Measurements from ENCODE around the gene KCNK1.
"Not testable (repeated sequence)": the region's sequence is repeated elsewhere in the genome, so short reads cannot be mapped to it uniquely, and the experiment has no call there.

Gene KCNK1

DNA sequence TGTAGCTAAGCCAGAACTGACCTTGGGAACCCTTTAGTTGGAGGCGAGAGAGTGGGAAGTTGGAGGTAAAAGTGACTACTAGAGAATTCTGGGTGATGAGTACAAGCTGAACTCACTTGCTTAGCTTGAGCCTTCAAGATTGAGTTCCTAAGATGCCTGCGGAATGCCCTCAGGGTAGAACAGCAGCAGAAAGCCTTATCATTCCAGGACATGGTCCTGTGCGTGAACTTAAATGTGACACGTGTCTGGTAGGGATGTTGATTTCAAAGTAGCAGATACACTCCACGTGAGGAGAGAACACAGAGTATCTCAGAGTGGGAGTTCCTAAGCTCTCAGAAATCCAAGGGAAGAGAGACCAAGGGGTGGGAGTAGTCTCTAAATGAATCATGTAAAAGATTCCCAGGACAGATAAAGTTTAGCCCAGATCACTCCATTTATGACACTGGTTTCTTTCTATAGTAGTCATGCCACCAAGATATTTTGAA, 60.1 kb downstream of the KCNK1 start:
- no peak overlapping the region for H3K4me3 ChIP-seq (ENCODE audit: insufficient read length, low read depth)
- peaks cover 38% of the 10 kb centered on the region for H3K9me3 ChIP-seq (ENCODE audit: insufficient read depth, low read length)
- peaks cover 2% of the 10 kb centered on the region for H3K36me3 ChIP-seq (ENCODE audit: insufficient read depth, insufficient read length, low read length)
- no peaks in the 10 kb centered on the region for H3K27me3 ChIP-seq (ENCODE audit: insufficient read depth, insufficient read length)
- peaks cover 4% of the 10 kb centered on the region for H3K4me1 ChIP-seq (ENCODE audit: insufficient read depth, insufficient read length)
- TF ChIP-seq ZNF274 (IDR thresholded peaks at IDR 0.05; ENCODE audit: low read depth, low read length) (no peak), SUZ12 (IDR thresholded peaks at IDR 0.05; ENCODE audit: extremely low read depth, insufficient read depth, insufficient read length) (no peak), YY1 (IDR thresholded peaks at IDR 0.05; ENCODE audit: insufficient read depth, insufficient read length) (no peak)
- no peak overlapping the region for H3K9ac ChIP-seq (ENCODE audit: insufficient read length, low read depth)
- no peak for DNase-seq (ENCODE audit: low read depth, low spot score)

GRCh38 chr1:233675446-233675845, 61.5 kb downstream of the KCNK1 start:
- peaks cover 2% of the 10 kb centered on the region for H3K36me3 ChIP-seq (ENCODE audit: insufficient read depth, insufficient read length, low read length)
- no peaks in the 10 kb centered on the region for H3K27me3 ChIP-seq (ENCODE audit: insufficient read depth, insufficient read length)
- no peak for DNase-seq (ENCODE audit: low read depth, low spot score)
- H3K4me3 ChIP-seq (ENCODE audit: insufficient read length, low read depth): no peak overlapping the region
- H3K9me3 ChIP-seq (ENCODE audit: insufficient read depth, low read length): peaks cover 44% of the 10 kb centered on the region
- peaks cover 4% of the 10 kb centered on the region for H3K4me1 ChIP-seq (ENCODE audit: insufficient read depth, insufficient read length)
- TF ChIP-seq YY1 (IDR thresholded peaks at IDR 0.05; ENCODE audit: insufficient read depth, insufficient read length): no peak
- no peak for TF ChIP-seq SUZ12 (IDR thresholded peaks at IDR 0.05; ENCODE audit: extremely low read depth, insufficient read depth, insufficient read length)
- TF ChIP-seq ZNF274 (IDR thresholded peaks at IDR 0.05; ENCODE audit: low read depth, low read length): no peak
- H3K9ac ChIP-seq (ENCODE audit: insufficient read length, low read depth): no peak overlapping the region

- Histone ChIP-seq H3K4me1 (ENCODE audit: insufficient read depth, insufficient read length) (peaks cover 4% of the 10 kb centered on the region), H3K9me3 (ENCODE audit: insufficient read depth, low read length) (peaks cover 46% of the 10 kb centered on the region), H3K36me3 (ENCODE audit: insufficient read depth, insufficient read length, low read length) (peaks cover 2% of the 10 kb centered on the region), H3K9ac (ENCODE audit: insufficient read length, low read depth) (no peak overlapping the region), H3K4me3 (ENCODE audit: insufficient read length, low read depth) (no peak overlapping the region), H3K27me3 (ENCODE audit: insufficient read depth, insufficient read length) (peaks cover 1% of the 10 kb centered on the region)
- no peak for TF ChIP-seq YY1 (IDR thresholded peaks at IDR 0.05; ENCODE audit: insufficient read depth, insufficient read length)
- DNase-seq (ENCODE audit: low read depth, low spot score): no peak
Observed at GRCh38 chr1:233675893-233676292, 62.0 kb downstream of the KCNK1 start.

- peak; percentile 43 for DNase-seq (ENCODE audit: low read depth, low spot score)
- Histone ChIP-seq H3K9ac (ENCODE audit: insufficient read length, low read depth) (no peak overlapping the region), H3K4me1 (ENCODE audit: insufficient read depth, insufficient read length) (peaks cover 4% of the 10 kb centered on the region)
Observed at GRCh38 chr1:233677690-233678354, 63.9 kb downstream of the KCNK1 start.

DNA sequence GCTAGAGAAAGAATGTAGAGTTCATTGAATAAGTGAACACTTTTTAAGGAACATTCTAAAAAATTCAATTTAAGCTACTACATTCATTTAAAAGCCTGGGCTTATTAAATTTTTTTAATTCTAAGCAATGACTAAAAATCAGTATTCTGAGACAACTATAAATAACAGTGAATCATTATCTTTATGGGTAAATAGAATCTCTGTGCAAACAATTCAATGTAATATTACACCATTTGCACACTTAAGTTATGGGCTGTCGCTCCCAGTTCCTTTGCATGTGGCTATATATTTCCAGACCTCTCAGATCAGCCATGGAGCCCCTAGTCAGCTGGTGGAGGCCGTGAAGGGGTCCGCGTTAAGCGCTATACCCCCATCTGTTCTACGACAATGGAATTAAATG, 65.1 kb downstream of the KCNK1 start:
- TF ChIP-seq ZNF274 (IDR thresholded peaks at IDR 0.05; ENCODE audit: low read depth, low read length): no peak
- TF ChIP-seq YY1 (IDR thresholded peaks at IDR 0.05; ENCODE audit: insufficient read depth, insufficient read length): no peak
- no peak for TF ChIP-seq SUZ12 (IDR thresholded peaks at IDR 0.05; ENCODE audit: extremely low read depth, insufficient read depth, insufficient read length)
- no peak for DNase-seq (ENCODE audit: low read depth, low spot score)
- Histone ChIP-seq H3K36me3 (ENCODE audit: insufficient read depth, insufficient read length, low read length) (no peaks in the 10 kb centered on the region), H3K9me3 (ENCODE audit: insufficient read depth, low read length) (peaks cover 46% of the 10 kb centered on the region), H3K4me3 (ENCODE audit: insufficient read length, low read depth) (no peak overlapping the region), H3K4me1 (ENCODE audit: insufficient read depth, insufficient read length) (peaks cover 4% of the 10 kb centered on the region), H3K27me3 (ENCODE audit: insufficient read depth, insufficient read length) (peaks cover 3% of the 10 kb centered on the region), H3K9ac (ENCODE audit: insufficient read length, low read depth) (no peak overlapping the region)

More at GRCh38 chr1:233677690-233678354, 63.9 kb downstream of the KCNK1 start:
- peaks cover 3% of the 10 kb centered on the region for H3K27me3 ChIP-seq (ENCODE audit: insufficient read depth, insufficient read length)
- no peak overlapping the region for H3K4me3 ChIP-seq (ENCODE audit: insufficient read length, low read depth)
- TF ChIP-seq SUZ12 (IDR thresholded peaks at IDR 0.05; ENCODE audit: extremely low read depth, insufficient read depth, insufficient read length) (no peak), YY1 (IDR thresholded peaks at IDR 0.05; ENCODE audit: insufficient read depth, insufficient read length) (no peak), ZNF274 (IDR thresholded peaks at IDR 0.05; ENCODE audit: low read depth, low read length) (no peak)
- peaks cover 46% of the 10 kb centered on the region for H3K9me3 ChIP-seq (ENCODE audit: insufficient read depth, low read length)
- H3K36me3 ChIP-seq (ENCODE audit: insufficient read depth, insufficient read length, low read length): no peaks in the 10 kb centered on the region

DNA sequence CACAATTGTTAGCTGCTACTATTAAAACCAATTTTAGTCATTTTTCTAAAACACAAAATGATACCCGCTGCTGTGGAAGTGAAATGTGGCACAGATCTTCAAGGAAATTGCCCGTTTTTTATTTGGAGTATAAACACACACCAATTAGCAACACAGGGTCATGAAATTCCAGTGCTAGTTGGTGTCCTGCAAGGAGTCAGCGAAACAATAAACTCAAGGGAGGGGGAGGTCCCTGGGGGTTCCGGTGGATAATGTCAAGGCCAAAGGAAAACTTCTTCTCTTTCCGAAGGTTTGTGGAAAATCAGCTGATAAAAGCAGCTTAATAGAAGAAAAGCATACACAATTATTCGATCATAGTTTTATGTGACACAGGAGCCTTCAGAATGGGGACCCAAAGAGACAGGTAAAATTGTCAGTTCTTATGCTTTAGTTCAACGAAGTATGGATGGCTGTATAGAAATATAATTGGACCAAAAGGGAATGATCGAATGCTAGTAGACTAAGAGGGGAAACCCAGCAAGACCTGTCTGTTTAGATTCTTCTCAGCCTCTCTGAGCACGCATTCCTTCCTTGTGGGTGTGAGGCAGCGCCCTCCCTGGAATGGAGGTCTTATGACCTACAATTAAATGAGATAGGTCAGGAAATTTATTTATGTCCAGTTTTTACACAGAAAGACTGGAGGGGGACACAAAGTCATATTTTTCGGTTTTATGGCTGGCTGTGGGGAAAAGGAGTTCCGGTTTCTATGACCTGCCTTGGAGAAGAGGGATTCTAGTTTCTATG, 65.9 kb downstream of the KCNK1 start:
- TF ChIP-seq ZNF274 (IDR thresholded peaks at IDR 0.05; ENCODE audit: low read depth, low read length) (no peak), YY1 (IDR thresholded peaks at IDR 0.05; ENCODE audit: insufficient read depth, insufficient read length) (no peak), SUZ12 (IDR thresholded peaks at IDR 0.05; ENCODE audit: extremely low read depth, insufficient read depth, insufficient read length) (no peak)
- peaks cover 3% of the 10 kb centered on the region for H3K27me3 ChIP-seq (ENCODE audit: insufficient read depth, insufficient read length)
- H3K36me3 ChIP-seq (ENCODE audit: insufficient read depth, insufficient read length, low read length): no peaks in the 10 kb centered on the region
- peak; percentile 40 for DNase-seq (ENCODE audit: low read depth, low spot score)
- no peak overlapping the region for H3K9ac ChIP-seq (ENCODE audit: insufficient read length, low read depth)
- no peak overlapping the region for H3K4me3 ChIP-seq (ENCODE audit: insufficient read length, low read depth)
- H3K4me1 ChIP-seq (ENCODE audit: insufficient read depth, insufficient read length): peaks cover 4% of the 10 kb centered on the region
- peaks cover 46% of the 10 kb centered on the region for H3K9me3 ChIP-seq (ENCODE audit: insufficient read depth, low read length)

- Histone ChIP-seq H3K9ac (ENCODE audit: insufficient read length, low read depth) (no peak overlapping the region), H3K4me3 (ENCODE audit: insufficient read length, low read depth) (no peak overlapping the region), H3K9me3 (ENCODE audit: insufficient read depth, low read length) (peaks cover 32% of the 10 kb centered on the region), H3K27me3 (ENCODE audit: insufficient read depth, insufficient read length) (peaks cover 3% of the 10 kb centered on the region), H3K36me3 (ENCODE audit: insufficient read depth, insufficient read length, low read length) (no peaks in the 10 kb centered on the region), H3K4me1 (ENCODE audit: insufficient read depth, insufficient read length) (peaks cover 4% of the 10 kb centered on the region)
- no peak for DNase-seq (ENCODE audit: low read depth, low spot score)
- TF ChIP-seq YY1 (IDR thresholded peaks at IDR 0.05; ENCODE audit: insufficient read depth, insufficient read length): no peak
- TF ChIP-seq SUZ12 (IDR thresholded peaks at IDR 0.05; ENCODE audit: extremely low read depth, insufficient read depth, insufficient read length): no peak
- no peak for TF ChIP-seq ZNF274 (IDR thresholded peaks at IDR 0.05; ENCODE audit: low read depth, low read length)
Observed at GRCh38 chr1:233681285-233681684, 67.4 kb downstream of the KCNK1 start.

DNA sequence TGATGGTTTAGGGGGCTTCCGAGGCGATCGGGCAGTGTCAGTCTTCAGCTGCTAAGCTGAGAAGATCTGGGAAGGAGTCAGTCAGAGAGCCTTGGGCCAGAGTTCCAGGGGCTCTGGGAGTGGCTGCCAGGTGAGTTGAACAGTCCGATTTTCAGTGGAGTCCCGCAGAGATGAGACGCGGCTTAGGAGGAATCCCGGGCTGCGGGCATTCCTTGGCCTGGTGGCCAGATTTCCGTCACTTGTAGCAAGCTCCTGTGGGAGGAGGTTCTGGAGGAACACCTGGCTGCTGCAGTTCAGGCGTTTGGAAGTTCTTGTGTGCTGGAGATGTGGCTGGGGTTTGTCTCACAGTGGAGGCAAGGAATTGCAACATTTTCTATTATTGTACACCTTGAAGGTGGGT, 72.7 kb downstream of the KCNK1 start:
- H3K36me3 ChIP-seq (ENCODE audit: insufficient read depth, insufficient read length, low read length); H3K27me3 ChIP-seq (ENCODE audit: insufficient read depth, insufficient read length); H3K4me1 ChIP-seq (ENCODE audit: insufficient read depth, insufficient read length); DNase-seq (ENCODE audit: low read depth, low spot score); H3K4me3 ChIP-seq (ENCODE audit: insufficient read length, low read depth); H3K9ac ChIP-seq (ENCODE audit: insufficient read length, low read depth); H3K9me3 ChIP-seq (ENCODE audit: insufficient read depth, low read length): not testable (repeated sequence)
